ENCODE data around the gene PEX6.

Gene PEX6

GRCh38 chr6:42960243-42961019 is 18.6 kb downstream of the PEX6 start, which contains the start of gene GNMT (continued):
- no peak for TF ChIP-seq CREB5 (CRISPR knock-in tag; IDR thresholded peaks at IDR 0.05; ENCODE audit: low read depth)
- no peak for TF ChIP-seq ZFP30 (CRISPR knock-in tag; IDR thresholded peaks at IDR 0.05)
- TF ChIP-seq PATZ1 (CRISPR knock-in tag; IDR thresholded peaks at IDR 0.05; ENCODE audit: borderline replicate concordance), result no peak

GRCh38 chr6:42959917-42960242 is 19.1 kb downstream of the PEX6 start:
- TF ChIP-seq PATZ1 (CRISPR knock-in tag; IDR thresholded peaks at IDR 0.05; ENCODE audit: borderline replicate concordance), result no peak
- no peak for TF ChIP-seq ZNF70 (CRISPR knock-in tag; IDR thresholded peaks at IDR 0.05)
- no peak for TF ChIP-seq ZNF8 (CRISPR knock-in tag; IDR thresholded peaks at IDR 0.05)
- no peak for TF ChIP-seq TSHZ2 (CRISPR knock-in tag; IDR thresholded peaks at IDR 0.05)
- no peak for TF ChIP-seq SNAI2 (CRISPR knock-in tag; IDR thresholded peaks at IDR 0.05)
- no peak for TF ChIP-seq BACH2 (CRISPR knock-in tag; IDR thresholded peaks at IDR 0.05; ENCODE audit: borderline replicate concordance)
- no peak for TF ChIP-seq RARB (CRISPR knock-in tag; IDR thresholded peaks at IDR 0.05)
- TF ChIP-seq OSR1 (CRISPR knock-in tag; IDR thresholded peaks at IDR 0.05), result no peak
- TF ChIP-seq GLIS3 (CRISPR knock-in tag; IDR thresholded peaks at IDR 0.05), result no peak
- TF ChIP-seq ZC3H10 (CRISPR knock-in tag; IDR thresholded peaks at IDR 0.05), result no peak
- TF ChIP-seq PPARA (CRISPR knock-in tag; IDR thresholded peaks at IDR 0.05; ENCODE audit: borderline replicate concordance), result no peak
- no peak for TF ChIP-seq CSDC2 (CRISPR knock-in tag; IDR thresholded peaks at IDR 0.05)
- no peak for TF ChIP-seq POU6F1 (CRISPR knock-in tag; IDR thresholded peaks at IDR 0.05; ENCODE audit: borderline replicate concordance, low read depth)
- no peak for TF ChIP-seq ESRRG (CRISPR knock-in tag; IDR thresholded peaks at IDR 0.05)
- no peak for TF ChIP-seq TCF4 (CRISPR knock-in tag; IDR thresholded peaks at IDR 0.05; ENCODE audit: borderline replicate concordance)
- no peak for TF ChIP-seq ZFP3 (CRISPR knock-in tag; IDR thresholded peaks at IDR 0.05)
- TF ChIP-seq ARNTL (CRISPR knock-in tag; IDR thresholded peaks at IDR 0.05; ENCODE audit: borderline replicate concordance, low read depth), result no peak
- no peak for TF ChIP-seq CREB5 (CRISPR knock-in tag; IDR thresholded peaks at IDR 0.05; ENCODE audit: low read depth)
- no peak for TF ChIP-seq ZNF565 (CRISPR knock-in tag; conservative IDR thresholded peaks at IDR 0.05; ENCODE audit: low read depth)
- no peak for TF ChIP-seq TOX (CRISPR knock-in tag; IDR thresholded peaks at IDR 0.05; ENCODE audit: borderline replicate concordance)
- ATAC-seq, result no peak
